SHP77 (cell line): ENCODE measurements around the gene C1QTNF6.
A peak's percentile ranks its signal among the peaks of the same experiment; 100 is the strongest.

Experiments
- DNase-seq, 2 experiments: peaks; one replicate each; lab custom pipeline; 2025; lab: John Stamatoyannopoulos, UW

C1QTNF6 gene

DNA sequence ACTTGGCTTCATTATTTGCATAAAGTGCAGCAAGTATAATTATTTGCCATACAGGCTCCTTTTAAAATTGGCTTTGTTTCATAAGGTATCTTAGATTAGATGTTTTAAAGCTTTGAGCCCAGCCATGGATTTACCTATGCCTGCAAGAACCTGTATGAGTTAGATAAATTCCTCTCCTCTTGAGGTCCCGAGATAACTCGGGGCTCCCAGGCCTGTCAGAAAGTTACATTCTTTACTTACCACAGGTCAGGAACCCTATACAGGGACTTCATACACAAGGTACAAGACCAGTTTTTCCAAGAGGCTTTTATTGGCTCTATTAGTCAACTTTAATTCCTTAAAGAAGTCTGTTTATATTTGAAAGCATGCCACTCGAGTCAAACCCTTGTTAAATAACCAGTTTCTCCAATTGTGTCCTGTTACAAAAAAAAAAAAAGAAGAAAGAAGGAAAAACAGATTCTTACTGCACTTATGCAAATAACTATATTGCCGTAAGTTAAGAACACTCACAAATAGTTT is 2.3 kb upstream of the C1QTNF6 start:
- DNase-seq = no peak

DNA sequence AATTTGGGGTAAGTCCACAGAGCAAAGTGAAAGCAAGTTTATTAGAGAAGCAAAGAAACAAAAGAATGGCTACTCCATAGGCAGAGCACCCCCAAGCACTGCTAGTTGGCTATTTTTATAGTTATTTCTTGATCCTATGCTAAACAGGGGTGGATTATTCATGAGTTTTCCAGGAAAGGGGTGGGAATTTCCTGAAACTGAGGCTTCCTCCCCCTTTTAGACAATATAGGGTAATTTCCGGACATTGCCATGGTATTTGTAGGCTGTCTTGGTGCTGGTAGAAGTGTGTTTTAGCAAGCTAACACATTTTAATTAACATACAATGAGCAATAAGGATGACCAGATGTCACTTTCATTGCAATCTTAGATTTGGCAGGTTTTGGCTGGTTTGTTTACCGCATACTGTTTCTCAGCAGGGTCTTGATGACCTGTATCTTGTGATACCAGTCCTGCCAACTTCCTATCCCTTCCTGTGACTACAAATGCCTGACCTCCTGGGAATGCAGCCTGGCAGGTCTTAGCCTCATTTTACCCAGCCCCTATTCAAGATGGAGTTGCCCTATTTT is 937 bp upstream of the C1QTNF6 start:
- no peak for DNase-seq

- DNase-seq = no peak
Measured at GRCh38 chr22:37187552-37187890, 526 bp downstream of the C1QTNF6 start.

DNA sequence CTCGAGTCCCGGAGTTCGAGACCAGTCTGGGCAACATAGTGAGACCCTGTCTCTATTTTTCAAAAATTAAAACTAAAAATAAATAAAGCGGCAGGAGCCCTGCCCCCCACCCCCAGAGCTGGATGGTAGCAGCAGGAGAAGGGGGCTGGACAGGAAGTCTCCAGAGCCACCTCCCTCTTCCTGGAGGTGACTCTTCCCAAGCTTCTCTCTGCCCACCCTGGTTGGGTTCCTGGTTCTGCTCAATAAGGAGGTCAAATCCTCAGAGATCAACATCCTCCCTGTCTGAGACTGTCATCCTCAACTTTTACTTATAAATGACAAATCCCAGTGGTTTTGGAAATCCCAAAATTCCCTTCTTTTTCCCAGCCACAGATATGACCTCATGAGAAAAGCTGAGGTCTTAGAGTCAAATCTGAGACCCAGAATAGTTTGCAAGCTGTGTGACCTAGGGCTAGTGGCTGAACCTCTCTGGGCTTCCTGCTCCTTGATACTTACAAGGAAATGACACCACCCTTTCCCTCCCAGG is 987 bp downstream of the C1QTNF6 start:
- DNase-seq = no peak

DNA sequence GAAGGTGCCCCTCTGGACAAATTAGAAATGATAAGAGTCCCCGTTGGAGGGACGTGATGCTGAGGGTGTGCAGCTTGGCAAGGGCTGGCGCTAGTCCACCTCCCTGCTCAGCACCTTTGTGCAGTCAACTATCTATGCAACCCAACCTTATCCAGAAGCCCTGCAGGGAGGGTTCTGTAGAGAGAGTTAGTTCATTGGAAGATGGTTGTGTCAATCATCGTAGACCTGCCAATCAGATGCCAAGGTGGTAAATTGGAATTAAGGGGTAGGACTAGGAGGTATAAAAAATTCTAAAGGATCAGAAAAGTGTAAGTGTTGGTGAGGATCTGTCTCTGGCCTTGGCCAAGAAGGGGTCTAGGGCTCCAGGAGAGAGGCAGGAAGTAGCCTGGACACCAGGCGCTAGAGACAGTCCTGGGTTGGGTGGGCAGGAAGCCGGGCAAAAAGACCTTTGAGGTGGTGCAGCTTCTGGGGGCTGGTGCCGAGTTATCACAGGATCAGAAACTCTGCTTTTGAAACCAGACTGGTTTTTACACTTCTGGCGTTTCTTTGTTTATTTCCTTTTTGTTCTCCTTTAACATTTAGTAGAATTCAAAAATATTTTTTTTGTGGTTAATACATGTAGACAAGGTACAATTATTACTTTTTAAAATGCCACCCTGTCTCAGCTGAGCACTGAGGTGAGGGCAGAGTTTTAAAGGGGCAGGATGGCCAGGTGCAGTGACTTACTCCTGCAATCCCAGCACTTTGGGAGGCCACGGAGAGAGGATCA is 1.6 kb downstream of the C1QTNF6 start:
- peak; percentile 19 to 30 for DNase-seq

DNA sequence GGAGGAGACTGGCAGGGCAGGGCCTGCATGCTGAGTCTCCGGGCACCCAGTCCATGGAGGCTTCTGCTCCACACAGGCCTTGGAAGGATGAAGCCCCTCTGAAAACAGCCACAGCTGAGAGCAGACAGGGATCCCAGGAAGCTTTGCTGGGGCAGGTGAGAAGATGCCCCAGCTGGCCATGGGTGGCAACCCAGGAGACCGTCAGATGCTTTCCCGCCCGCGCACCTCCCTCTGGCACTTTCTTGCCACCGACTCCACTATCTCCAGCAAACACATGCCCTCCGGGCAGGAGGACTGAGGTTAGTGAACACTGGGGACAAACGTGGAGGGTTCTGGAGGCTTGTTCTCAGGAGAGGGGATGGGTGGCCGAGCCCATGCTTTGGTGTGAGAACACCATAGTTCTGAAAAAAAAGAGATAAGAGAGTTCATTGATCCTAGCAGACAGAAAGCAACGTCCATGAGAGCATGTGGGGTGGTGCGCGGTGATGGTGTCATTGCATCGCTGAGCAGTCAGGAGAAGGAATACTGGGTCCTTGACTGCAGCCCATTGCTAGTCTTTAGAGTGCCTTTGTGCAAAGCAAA is 2.3 kb downstream of the C1QTNF6 start:
- DNase-seq = no peak

DNA sequence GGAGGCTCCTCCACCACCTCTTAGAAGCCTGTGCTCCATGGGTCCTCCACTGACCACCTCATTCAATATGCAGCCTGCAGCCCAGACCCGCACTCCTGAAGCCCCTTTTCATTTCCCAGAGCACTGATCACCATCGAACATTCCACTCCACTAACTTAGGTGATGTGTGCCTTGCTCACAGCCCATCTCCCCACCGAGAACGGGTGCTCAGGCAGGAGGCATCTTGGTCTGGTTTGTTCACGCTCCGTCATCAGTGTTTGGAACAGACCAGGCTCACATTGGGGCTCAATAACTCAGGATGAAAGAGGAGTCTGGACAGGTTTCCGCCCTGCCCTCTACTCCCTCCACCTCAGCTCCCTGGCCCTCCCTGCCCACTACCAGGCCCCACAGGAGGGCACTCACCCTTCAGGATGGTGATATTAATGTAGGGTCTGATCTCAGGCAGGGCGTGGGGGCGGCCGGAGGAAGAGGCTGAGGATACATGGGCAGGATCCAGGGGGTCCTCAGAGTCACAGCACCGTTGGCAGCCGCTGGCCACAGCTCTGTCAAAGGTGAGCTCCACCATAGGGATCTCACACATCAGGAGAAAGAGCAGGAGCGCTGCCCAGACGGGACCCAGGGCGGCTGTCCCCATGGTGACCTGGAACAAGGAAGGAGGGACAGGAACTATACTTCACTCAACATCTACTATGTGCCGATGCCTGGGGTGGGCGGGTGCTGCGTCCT is 3.1 kb downstream of the C1QTNF6 start:
- no peak for DNase-seq

GRCh38 chr22:37184380-37184755 is 3.7 kb downstream of the C1QTNF6 start:
- DNase-seq = no peak

DNA sequence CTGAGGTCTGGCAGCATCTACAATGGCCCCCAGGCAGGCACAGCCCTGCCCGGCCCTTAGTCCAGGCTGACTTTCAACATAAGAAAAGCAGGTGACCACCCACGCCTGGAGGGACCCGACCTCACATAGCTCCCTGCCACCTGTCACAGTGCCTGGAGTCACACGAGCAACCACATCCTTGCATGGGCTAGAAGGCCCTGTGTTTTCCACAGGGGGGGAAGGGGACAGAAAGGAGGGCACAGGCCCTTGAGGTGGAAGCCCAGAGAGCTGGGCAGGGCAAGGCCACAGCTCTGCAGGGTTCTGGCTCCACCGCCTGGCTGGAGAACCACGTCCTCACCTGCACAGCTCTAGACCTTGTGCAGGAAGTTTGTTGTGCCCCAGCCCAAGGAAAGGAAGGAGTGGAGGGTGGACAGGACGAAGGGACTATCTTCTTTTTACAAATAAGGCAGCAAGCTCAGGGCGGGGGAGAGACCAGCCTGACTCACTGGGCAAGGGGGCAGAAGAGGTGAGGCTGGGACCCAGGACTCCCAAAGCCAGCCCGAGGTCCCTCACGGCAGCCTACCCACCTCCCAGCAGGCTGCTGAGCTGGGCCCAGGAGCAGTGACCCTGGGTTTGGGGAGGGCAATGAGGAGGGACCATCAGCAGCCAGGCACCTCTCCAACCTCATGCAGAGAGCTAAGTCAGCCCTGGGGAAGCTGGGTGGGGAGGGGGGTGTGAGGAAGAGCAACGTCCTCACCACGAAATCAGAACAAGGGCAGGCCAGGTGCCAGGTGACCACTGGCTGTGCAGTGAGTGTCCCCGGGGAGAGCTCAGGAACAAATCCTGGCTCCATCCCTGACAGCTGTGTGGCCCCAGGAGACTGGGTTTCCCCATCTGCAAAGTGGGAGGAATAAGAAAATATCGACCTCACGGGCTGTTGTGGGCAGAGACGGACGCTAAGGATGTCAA is 4.3 kb downstream of the C1QTNF6 start:
- no peak for DNase-seq

GRCh38 chr22:37182949-37183245 is 5.2 kb downstream of the C1QTNF6 start:
- no peak for DNase-seq

- DNase-seq = no peak
Measured at GRCh38 chr22:37182101-37182948, 5.7 kb downstream of the C1QTNF6 start.

GRCh38 chr22:37181681-37182080 is 6.4 kb downstream of the C1QTNF6 start:
- DNase-seq = no peak

GRCh38 chr22:37180531-37181231 is 7.4 kb downstream of the C1QTNF6 start:
- DNase-seq = no peak

- no peak for DNase-seq
Measured at GRCh38 chr22:37179622-37180420, 8.2 kb downstream of the C1QTNF6 start.

DNA sequence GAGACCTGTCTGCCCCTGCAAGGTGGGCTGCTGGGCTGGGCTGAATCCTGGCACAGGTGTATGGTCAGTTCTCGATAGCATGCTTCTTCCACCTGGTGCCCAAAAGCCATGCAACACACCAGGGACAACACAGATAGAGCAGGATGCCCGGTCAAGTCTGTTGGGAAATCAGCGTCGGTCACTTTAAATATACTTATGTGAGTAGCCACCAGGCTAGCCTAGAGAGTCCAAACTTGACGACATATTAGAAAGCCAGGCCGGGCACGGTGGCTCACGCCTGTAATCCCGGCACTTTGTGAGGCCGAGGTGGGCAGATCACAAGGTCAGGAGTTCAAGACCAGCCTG is 8.9 kb downstream of the C1QTNF6 start:
- DNase-seq = no peak

GRCh38 chr22:37178350-37179125 is 9.5 kb downstream of the C1QTNF6 start:
- no peak for DNase-seq

DNA sequence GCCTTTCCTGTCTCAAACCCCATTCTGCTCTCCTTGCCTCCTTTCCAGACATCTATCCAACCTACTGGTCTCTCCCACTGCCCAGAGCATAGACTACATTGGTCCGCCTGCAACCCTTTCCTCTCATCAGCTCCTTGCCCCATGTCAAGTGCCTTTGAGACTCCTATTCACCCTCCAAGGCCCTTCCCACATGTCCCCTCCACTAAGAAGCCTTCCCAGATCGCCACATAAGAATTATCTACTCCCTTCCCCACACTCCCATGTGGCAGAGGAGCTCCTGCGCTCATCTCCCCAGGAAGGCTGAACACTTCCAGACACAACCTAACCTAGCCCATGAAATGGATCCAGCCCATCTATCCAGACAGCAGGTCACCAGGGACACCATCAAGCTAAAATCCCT is 10.3 kb downstream of the C1QTNF6 start:
- DNase-seq = no peak

GRCh38 chr22:37177221-37177620 is 10.8 kb downstream of the C1QTNF6 start:
- no peak for DNase-seq
